Heart right ventricle (tissue), 16 donors: ENCODE measurements around the gene ANXA11. TPM values are rescaled to one million over a fixed set of nuclear protein-coding genes. Genes with fewer than 3 reads are reported as not detected.
"Not testable (repeated sequence)": the region's sequence is repeated elsewhere in the genome, so short reads cannot be mapped to it uniquely, and the experiment has no call there.

Experiments
- ATAC-seq, 8 donors: fragments of 200-7000 bp; cut with Tn5 transposase; one replicate each; pipeline ENCODE4 v1.9.1; 2020; ENCODE audit warnings: mild to moderate bottlenecking in 8 of 8, moderate library complexity in 8 of 8, moderate number of reproducible peaks in 1 of 8
- DNase-seq, 2 donors: peaks; one replicate each; pipeline ENCODE4 v3.0.0-alpha.2; 2020
- H3K27ac ChIP-seq, 10 donors: fragments of 200-600 bp; sonication (generic) in 2 of 10; one replicate each; pipeline versions ENCODE4 v1.5.0 to v1.8.0; 2020 to 2022; ENCODE audit warnings: mild to moderate bottlenecking in 3 of 10
- H3K27me3 ChIP-seq, 7 donors: fragments of 200-600 bp; one replicate each; pipeline ENCODE4 v1.8.0; 2021 to 2022; ENCODE audit warnings: mild to moderate bottlenecking in 2 of 7
- H3K36me3 ChIP-seq, 9 donors: fragments of 200-600 bp; sonication (generic) in 1 of 9; one replicate each; pipeline versions ENCODE4 v1.5.0 to v1.8.0; 2020 to 2022; ENCODE audit warnings: mild to moderate bottlenecking in 2 of 9
- H3K4me1 ChIP-seq, 9 donors: fragments of 200-600 bp; sonication (generic) in 1 of 9; one replicate each; pipeline versions ENCODE4 v1.5.0 to v1.8.0; 2020 to 2022; ENCODE audit warnings: mild to moderate bottlenecking in 4 of 9
- H3K4me3 ChIP-seq, 10 donors: fragments of 200-600 bp; sonication (generic) in 2 of 10; one replicate each; pipeline versions ENCODE4 v1.5.0 to v1.8.0; 2020 to 2022; ENCODE audit warnings: mild to moderate bottlenecking in 7 of 10, moderate library complexity in 2 of 10
- H3K9me3 ChIP-seq, 11 donors: fragments of 200-600 bp in 10 of 11; sonication (generic) in 2 of 11; one replicate each; pipeline versions ENCODE4 v1.5.0 to v1.8.0; 2013 to 2022; ENCODE audit warnings: mild to moderate bottlenecking in 2 of 11, control low read depth in 1 of 11, moderate library complexity in 1 of 11
- WGBS, 2 donors: extraction: QIAGEN DNeasy Blood & Tissue Kit; methylation state at CpG; one replicate each; pipeline ENCODE4 v1.1.7; 2013; ENCODE audit warnings: inconsistent platforms in 1 of 2; 5-methylcytosine and 5-hydroxymethylcytosine counted together
- intact Hi-C, 10 donors: fragments of 100-400 bp; cut with DNase I; formaldehyde crosslinking; loops; one replicate each; pipeline versions ENCODE4 v1.11.1 to v1.14.2; 2022
- polyA plus RNA-seq, 2 donors: library from polyadenylated mRNA; stranded (reverse); fragments of 200-250 nt; gene quantifications; one replicate each; pipeline ENCODE4 v1.2.3, GENCODE V29; 2013
- total RNA-seq, 10 donors: library from RNA; stranded (reverse); fragmentation: NEBNext Ultra II Directional in 3 of 10; extraction: Animal tissue kit (Norgen Biotek cat#: 25700) in 3 of 10; gene quantifications; one replicate each; pipeline versions ENCODE4 v1.2.1 to v1.2.4, GENCODE V29; 2021 to 2023
- TF ChIP-seq, protein P1 (sequence below), 9 donors: fragments of 200-600 bp; sonication (generic) in 2 of 9; IDR thresholded peaks; one replicate each; pipeline versions ENCODE4 v1.5.0 to v1.8.0; 2021 to 2022; ENCODE audit warnings: antibody characterized with exemption in 9 of 9, mild to moderate bottlenecking in 5 of 9, moderate library complexity in 1 of 9
- donor health status: Arrhythmogenic right ventricular cardiomyopathy.
- donor health status: ischemic (EF 13 %, LVEDD 7.1; RV severe dilation, severe dysfunction).
- donor health status: healthy with polysubstance abuse.
- donor health status: DM: no; HTN: yes; CAD: no.
- donor health status: DM: no; HTN: no; CAD: no.
- donor health status: ischemic (EF 25% LVEDD 6.9; RV normal size, moderate dysfunction).
- donor health status: ischemic (EF 25% LVEDD 5.7; RV mildly dilated, moderate dysfunction).
- donor health status: healthy.
- donor health status: DM: yes; HTN: yes; CAD: no.
- donor health status: Ischemic cardiomyopathy.
- donor health status: ischemic (EF 35%, LVEDD 5.7; RV mildly dilated, moderate dysfunction).
- donor health status: nonischemic (EF 11% LVEDD 7.7; RV severe dilation, severe dysfunction).
- donor health status: DM: yes; HTN: yes; CAD: no.
- donor health status: PGD.
- donor health status: ischemic (EF 29% LVEDD 5.4; RV normal size, mild dysfunction).
- donor health status: nonischemic (EF 23%, LVEDD 6.1; RV moderate dilation, normal function).

The ANXA11 gene
- total and polyA plus RNA-seq, 12 donors = 160 to 1,089 (median 422) TPM

DNA sequence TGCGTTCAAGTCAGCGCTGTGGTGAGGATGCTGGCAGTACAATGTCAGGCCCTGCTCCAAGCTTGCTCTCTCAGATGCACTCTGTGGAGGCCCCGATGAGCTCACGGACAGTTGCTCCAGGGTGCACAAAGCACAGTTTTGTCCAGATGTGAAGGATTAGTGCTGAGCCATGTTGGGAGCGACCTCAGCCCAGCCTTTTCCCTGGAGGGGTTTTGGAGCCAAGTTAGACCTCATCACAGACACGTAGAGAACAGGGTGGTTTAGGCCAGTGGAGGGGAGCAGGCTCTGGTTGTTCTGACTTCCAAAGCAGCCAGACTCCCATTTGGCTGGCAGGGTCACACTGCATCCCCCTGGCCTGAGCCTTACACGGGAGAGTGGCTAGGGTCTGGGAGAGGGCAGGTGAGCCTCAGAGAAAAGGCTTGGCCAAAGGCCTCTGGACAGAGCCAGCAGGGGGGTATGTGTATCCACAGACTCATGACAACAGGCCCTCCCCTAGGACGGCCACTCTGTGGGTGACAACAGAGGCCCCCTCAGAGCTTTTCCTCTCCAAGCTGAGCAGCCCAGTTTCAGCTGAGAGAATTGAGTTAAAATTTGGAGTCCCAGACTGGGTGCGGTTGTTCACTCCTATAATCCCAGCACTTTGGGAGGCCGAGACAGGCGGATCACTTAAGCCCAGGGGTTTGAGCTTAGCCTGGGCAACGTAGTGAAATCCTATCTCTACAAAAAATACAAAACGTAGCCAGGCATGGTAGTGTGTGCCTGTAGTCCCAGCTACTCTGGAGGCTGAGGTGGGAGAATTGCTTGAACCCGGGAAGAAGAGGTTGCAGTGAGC is 68.1 kb downstream of the ANXA11 start:
- Histone ChIP-seq H3K27me3 (peaks cover 0 to 22% (median 0%) of the 10 kb centered on the region in 7 donors), H3K36me3 (no peaks in the 10 kb centered on the region), H3K9me3 (no peaks in the 10 kb centered on the region), H3K4me3 (peak overlapping the region in 2 of 10 donors; percentile 11 to 69), H3K27ac (peak overlapping the region; percentile 47 to 92 (median 82)), H3K4me1 (peaks cover 8 to 69% (median 39%) of the 10 kb centered on the region in 9 donors)
- intact Hi-C loops = loop anchor here in 1 of 10 donors (5.0 kb wide), 1 partner anchor 60 kb away; the partner anchor contains the start of gene TMEM254
- peak; percentile 68 to 78 for DNase-seq
- 62 to 77% methylated on average over 14 of the region's 14 CpGs for WGBS, 2 donors
- peak; percentile 41 to 81 (median 68) for ATAC-seq
- TF ChIP-seq, protein P1, sequence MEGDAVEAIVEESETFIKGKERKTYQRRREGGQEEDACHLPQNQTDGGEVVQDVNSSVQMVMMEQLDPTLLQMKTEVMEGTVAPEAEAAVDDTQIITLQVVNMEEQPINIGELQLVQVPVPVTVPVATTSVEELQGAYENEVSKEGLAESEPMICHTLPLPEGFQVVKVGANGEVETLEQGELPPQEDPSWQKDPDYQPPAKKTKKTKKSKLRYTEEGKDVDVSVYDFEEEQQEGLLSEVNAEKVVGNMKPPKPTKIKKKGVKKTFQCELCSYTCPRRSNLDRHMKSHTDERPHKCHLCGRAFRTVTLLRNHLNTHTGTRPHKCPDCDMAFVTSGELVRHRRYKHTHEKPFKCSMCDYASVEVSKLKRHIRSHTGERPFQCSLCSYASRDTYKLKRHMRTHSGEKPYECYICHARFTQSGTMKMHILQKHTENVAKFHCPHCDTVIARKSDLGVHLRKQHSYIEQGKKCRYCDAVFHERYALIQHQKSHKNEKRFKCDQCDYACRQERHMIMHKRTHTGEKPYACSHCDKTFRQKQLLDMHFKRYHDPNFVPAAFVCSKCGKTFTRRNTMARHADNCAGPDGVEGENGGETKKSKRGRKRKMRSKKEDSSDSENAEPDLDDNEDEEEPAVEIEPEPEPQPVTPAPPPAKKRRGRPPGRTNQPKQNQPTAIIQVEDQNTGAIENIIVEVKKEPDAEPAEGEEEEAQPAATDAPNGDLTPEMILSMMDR (IDR thresholded peaks at IDR 0.05) = no peak

DNA sequence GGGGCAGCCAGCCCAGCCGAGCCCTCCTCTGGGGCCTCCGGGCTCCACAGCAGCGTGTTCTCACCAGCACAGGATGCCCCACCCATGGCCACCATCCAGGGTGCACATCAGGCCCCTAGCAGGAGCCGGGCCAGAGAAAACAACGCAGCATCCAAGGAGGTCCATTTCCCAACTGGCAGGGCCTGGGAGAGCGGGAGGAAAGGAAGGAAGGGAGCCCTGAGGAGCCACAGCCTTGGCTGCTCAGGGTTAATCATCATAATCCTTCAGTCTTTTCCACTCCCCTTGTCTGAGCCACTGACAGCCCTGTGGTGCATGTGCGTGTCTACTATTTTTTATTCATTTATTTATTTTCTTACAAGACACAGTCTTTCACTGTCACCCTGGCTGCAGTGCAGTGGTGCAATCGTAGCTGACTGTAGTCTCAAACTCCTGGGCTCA is 69.2 kb downstream of the ANXA11 start:
- ATAC-seq = peak; percentile 71 to 90 (median 84)
- TF ChIP-seq, protein P1 (IDR thresholded peaks at IDR 0.05) = no peak
- intact Hi-C loops = loop anchor here in 1 of 10 donors (5.0 kb wide), 1 partner anchor 59 kb away; the partner anchor contains the start of gene TMEM254
- peak overlapping the region in 4 of 10 donors; percentile 2 to 69 (median 17) for H3K4me3 ChIP-seq
- peaks cover 0 to 33% (median 0%) of the 10 kb centered on the region in 7 donors for H3K27me3 ChIP-seq
- H3K36me3 ChIP-seq = no peaks in the 10 kb centered on the region
- H3K9me3 ChIP-seq = no peaks in the 10 kb centered on the region
- peaks cover 8 to 67% (median 41%) of the 10 kb centered on the region in 9 donors for H3K4me1 ChIP-seq
- peak; percentile 93 to 95 for DNase-seq
- WGBS, 2 donors = 29 to 42% methylated on average over 8 of the region's 8 CpGs
- peak overlapping the region; percentile 47 to 92 (median 80) for H3K27ac ChIP-seq

DNA sequence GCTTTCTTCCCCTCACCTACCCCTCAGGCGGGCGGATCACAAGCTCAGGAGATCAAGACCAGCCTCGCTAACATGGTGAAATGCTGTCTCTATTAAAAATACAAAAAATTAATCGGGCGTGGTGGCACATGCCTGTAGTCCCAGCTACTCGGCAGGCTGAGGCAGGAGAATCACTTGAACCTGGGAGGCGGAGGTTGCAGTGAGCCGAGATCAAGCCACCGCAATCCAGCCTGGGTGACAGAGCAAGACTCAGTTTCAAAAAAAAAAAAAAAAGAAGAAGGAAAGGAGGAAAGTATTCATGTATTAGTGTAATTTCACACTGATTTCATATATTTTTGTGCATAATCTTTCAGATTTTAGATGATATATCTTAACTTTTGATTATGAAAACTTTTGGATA is 71.7 kb downstream of the ANXA11 start:
- intact Hi-C loops = loop anchor here in 4 of 10 donors (2.0 to 5.0 kb wide), 4 partner anchors 55 to 76 kb away; partner anchors contain the start of gene TMEM254 (in 4 of the 4)
- not testable (repeated sequence) for ATAC-seq, H3K36me3 ChIP-seq, H3K9me3 ChIP-seq, DNase-seq
- H3K27me3 ChIP-seq = peaks cover 0 to 33% (median 0%) of the 10 kb centered on the region in 7 donors
- WGBS, 2 donors = 60 to 73% methylated on average over 9 of the region's 9 CpGs
- H3K4me1 ChIP-seq = peaks cover 8 to 65% (median 41%) of the 10 kb centered on the region in 9 donors
- peak overlapping the region; percentile 74 to 93 (median 87) for H3K27ac ChIP-seq
- H3K4me3 ChIP-seq = peak overlapping the region; percentile 53 to 69 (median 62)

DNA sequence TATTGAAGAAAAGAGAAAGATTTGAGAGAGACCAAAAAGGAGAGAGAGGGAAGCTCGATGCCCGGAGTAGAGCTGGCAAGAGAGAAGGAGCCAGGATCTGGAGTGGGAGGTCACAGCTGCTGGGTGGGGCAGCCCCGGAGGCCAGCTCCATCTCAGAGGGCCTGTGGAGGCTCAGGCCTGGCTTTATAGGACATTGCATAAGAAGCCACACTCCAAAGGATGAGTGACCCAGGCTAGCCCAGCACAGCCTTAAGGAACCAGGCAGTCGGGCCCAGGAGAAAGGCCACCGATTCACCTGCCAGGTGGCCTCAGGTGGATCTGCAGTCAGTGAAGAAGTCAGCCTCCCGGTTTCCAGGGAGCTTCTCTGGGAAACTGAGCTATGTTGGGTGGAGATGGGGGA is 72.1 kb downstream of the ANXA11 start:
- 28 to 41% methylated on average over 6 of the region's 6 CpGs for WGBS, 2 donors
- peaks cover 0 to 33% (median 0%) of the 10 kb centered on the region in 7 donors for H3K27me3 ChIP-seq

More for the DNA sequence above, 72.1 kb downstream of the ANXA11 start:
- peak overlapping the region; percentile 74 to 93 (median 87) for H3K27ac ChIP-seq
- ATAC-seq = peak in 2 of 8 donors; percentile 26 to 39
- peaks cover 8 to 60% (median 41%) of the 10 kb centered on the region in 9 donors for H3K4me1 ChIP-seq
- peak; percentile 50 to 62 for DNase-seq
- no peaks in the 10 kb centered on the region for H3K36me3 ChIP-seq
- TF ChIP-seq, protein P1 (IDR thresholded peaks at IDR 0.05) = no peak
- H3K9me3 ChIP-seq = no peaks in the 10 kb centered on the region
- intact Hi-C loops = loop anchor here in 4 of 10 donors (2.0 to 5.0 kb wide), 4 partner anchors 54 to 76 kb away; partner anchors contain the start of gene TMEM254 (in 4 of the 4)
- peak overlapping the region; percentile 53 to 69 (median 62) for H3K4me3 ChIP-seq
